DMS 273 (cell line): ENCODE measurements around the gene EVPLL.
"Not testable (repeated sequence)": the region's sequence is repeated elsewhere in the genome, so short reads cannot be mapped to it uniquely, and the experiment has no call there.

Experiments used
- DNase-seq: peaks from one replicate; lab custom pipeline; 2025; ENCODE audit not compliant: unreplicated experiment; lab: John Stamatoyannopoulos, UW

Gene EVPLL

GRCh38 chr17:18378614-18379013 lies 1.0 kb downstream of the EVPLL start:
- not testable (repeated sequence) for DNase-seq

- DNase-seq, result no peak
These were observed 1.9 kb downstream of the EVPLL start for GRCh38 chr17:18379246-18380146.

- no peak for DNase-seq
These were observed 3.0 kb downstream of the EVPLL start for GRCh38 chr17:18380471-18381157.

- DNase-seq, result no peak
These were observed 3.8 kb downstream of the EVPLL start for GRCh38 chr17:18381158-18381952.

- DNase-seq, result no peak
These were observed 4.3 kb downstream of the EVPLL start for GRCh38 chr17:18381953-18382245.

GRCh38 chr17:18382441-18383078 lies 5.0 kb downstream of the EVPLL start:
- DNase-seq, result no peak

GRCh38 chr17:18383079-18383481 lies 5.5 kb downstream of the EVPLL start:
- DNase-seq, result not testable (repeated sequence)

GRCh38 chr17:18384271-18384670 lies 6.7 kb downstream of the EVPLL start:
- DNase-seq, result not testable (repeated sequence)

GRCh38 chr17:18387583-18387982 lies 10.0 kb downstream of the EVPLL start:
- DNase-seq, result not testable (repeated sequence)

- DNase-seq, result not testable (repeated sequence)
These were observed 10.7 kb downstream of the EVPLL start for GRCh38 chr17:18388266-18388665.

GRCh38 chr17:18388728-18389127 lies 11.2 kb downstream of the EVPLL start:
- not testable (repeated sequence) for DNase-seq

GRCh38 chr17:18401872-18402590 lies 24.5 kb downstream of the EVPLL start:
- not testable (repeated sequence) for DNase-seq

GRCh38 chr17:18403166-18403565 lies 25.6 kb downstream of the EVPLL start:
- not testable (repeated sequence) for DNase-seq

GRCh38 chr17:18403604-18404003 lies 26.0 kb downstream of the EVPLL start:
- not testable (repeated sequence) for DNase-seq

- not testable (repeated sequence) for DNase-seq
These were observed 31.3 kb downstream of the EVPLL start for GRCh38 chr17:18408906-18409305.

- DNase-seq, result not testable (repeated sequence)
These were observed 31.7 kb downstream of the EVPLL start for GRCh38 chr17:18409321-18409720.

GRCh38 chr17:18410736-18411135 lies 33.2 kb downstream of the EVPLL start:
- DNase-seq, result not testable (repeated sequence)

- DNase-seq, result not testable (repeated sequence)
These were observed 33.8 kb downstream of the EVPLL start for GRCh38 chr17:18411377-18411864.

GRCh38 chr17:18412001-18412538 lies 34.5 kb downstream of the EVPLL start:
- DNase-seq, result not testable (repeated sequence)

GRCh38 chr17:18421521-18421920 lies 43.9 kb downstream of the EVPLL start:
- DNase-seq, result not testable (repeated sequence)
